ENCODE results near the gene KMT2B. TPM values are rescaled to one million over a fixed set of nuclear protein-coding genes. Genes with fewer than 3 reads are reported as not detected.

Gene KMT2B
- total and polyA plus RNA-seq, 2 donors (not counting 1 experiment from before 2014, with no cell fraction given), result 85.6 to 96.9 TPM

DNA sequence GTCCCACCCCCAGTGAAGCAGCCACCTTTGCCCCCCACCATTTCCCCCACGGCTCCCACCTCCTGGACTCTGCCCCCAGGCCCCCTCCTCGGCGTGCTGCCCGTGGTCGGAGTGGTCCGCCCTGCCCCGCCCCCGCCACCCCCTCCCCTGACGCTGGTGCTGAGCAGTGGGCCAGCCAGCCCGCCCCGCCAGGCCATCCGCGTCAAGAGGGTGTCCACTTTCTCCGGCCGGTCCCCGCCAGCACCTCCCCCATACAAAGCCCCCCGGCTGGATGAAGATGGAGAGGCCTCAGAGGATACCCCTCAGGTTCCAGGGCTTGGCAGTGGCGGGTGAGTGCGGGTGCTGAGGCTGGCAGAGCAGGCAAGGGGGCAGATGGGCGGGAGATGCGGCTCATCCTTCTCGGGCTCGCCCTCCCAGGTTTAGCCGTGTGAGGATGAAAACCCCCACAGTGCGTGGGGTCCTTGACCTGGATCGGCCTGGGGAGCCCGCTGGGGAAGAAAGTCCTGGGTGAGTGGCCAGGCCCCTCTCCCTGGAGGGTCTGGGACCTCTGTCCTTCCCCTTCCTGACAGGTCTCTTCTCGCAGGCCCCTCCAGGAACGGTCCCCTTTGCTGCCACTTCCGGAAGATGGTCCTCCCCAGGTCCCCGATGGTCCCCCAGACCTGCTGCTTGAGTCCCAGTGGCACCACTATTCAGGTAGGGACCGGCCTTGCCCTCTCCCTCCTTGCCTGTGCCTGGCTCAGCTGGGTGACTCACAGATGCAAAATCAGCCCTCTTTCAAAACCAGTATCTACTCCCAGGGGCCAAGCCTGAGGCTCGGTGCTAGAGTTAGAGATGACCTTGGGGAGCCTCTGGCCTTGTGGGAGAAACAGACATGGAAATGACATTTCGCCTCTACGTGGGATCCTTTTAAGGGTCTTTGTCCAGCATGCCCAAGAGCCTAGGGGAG is 15.7 kb downstream of the KMT2B start:
- Histone ChIP-seq H3K9ac (ENCODE audit: low read length) (no peak overlapping the region), H3K79me2 (ENCODE audit: control insufficient read depth, insufficient read depth, low read length) (peaks cover 37% of the 10 kb centered on the region), H2AFZ (ENCODE audit: insufficient read depth, low read depth, low read length, poor library complexity, severe bottlenecking) (no peak overlapping the region), H4K20me1 (ENCODE audit: control insufficient read depth, insufficient read depth, low read length, poor library complexity, severe bottlenecking) (peaks cover 42% of the 10 kb centered on the region), H3K27me3 (replicated peaks in 1 of 4; ENCODE audit: control extremely low read depth in 1 of 4, control insufficient read depth in 3 of 4, insufficient read depth in 4 of 4, low read length in 3 of 4) (no peaks in the 10 kb centered on the region), H3K9me3 (ENCODE audit: control extremely low read depth in 1 of 3, control insufficient read depth in 2 of 3, insufficient read depth in 1 of 3, low read length in 2 of 3) (no peaks in the 10 kb centered on the region), H3K4me2 (replicated peaks; ENCODE audit: low read depth, low read length, poor library complexity, severe bottlenecking) (no peak overlapping the region), H3K4me3 (ENCODE audit: control extremely low read depth in 1 of 5, extremely low read depth in 1 of 5, insufficient read depth in 1 of 5, low read depth in 2 of 5, low read length in 4 of 5) (no peak overlapping the region), H3K4me1 (ENCODE audit: control insufficient read depth in 2 of 2, insufficient read depth in 2 of 2, low read length in 2 of 2) (peaks cover 7 to 15% of the 10 kb centered on the region in 2 donors), H3K36me3 (replicated peaks in 1 of 2; ENCODE audit: control extremely low read depth in 1 of 2, control insufficient read depth in 1 of 2, extremely low read depth in 1 of 2, insufficient read depth in 2 of 2, low read length in 1 of 2) (peaks cover 5 to 82% of the 10 kb centered on the region in 2 experiments), H3K27ac (ENCODE audit: low read length in 2 of 2) (no peak overlapping the region)
- ATAC-seq (ENCODE audit: low read depth) (no peak), DNase-seq (no peak)
- H3K27ac Mint-ChIP-seq, result peak overlapping the region; percentile 29
- WGBS (ENCODE audit: insufficient coverage), result 92% methylated on average over 12 of the region's 35 CpGs
- H3K9me3 Mint-ChIP-seq (ENCODE audit: insufficient read depth), result no peaks in the 10 kb centered on the region
- no peak for TF ChIP-seq EZH2 (IDR thresholded peaks at IDR 0.05; ENCODE audit: borderline replicate concordance, insufficient read depth, low read depth, low read length, poor library complexity, severe bottlenecking)
- TF ChIP-seq, protein P1, sequence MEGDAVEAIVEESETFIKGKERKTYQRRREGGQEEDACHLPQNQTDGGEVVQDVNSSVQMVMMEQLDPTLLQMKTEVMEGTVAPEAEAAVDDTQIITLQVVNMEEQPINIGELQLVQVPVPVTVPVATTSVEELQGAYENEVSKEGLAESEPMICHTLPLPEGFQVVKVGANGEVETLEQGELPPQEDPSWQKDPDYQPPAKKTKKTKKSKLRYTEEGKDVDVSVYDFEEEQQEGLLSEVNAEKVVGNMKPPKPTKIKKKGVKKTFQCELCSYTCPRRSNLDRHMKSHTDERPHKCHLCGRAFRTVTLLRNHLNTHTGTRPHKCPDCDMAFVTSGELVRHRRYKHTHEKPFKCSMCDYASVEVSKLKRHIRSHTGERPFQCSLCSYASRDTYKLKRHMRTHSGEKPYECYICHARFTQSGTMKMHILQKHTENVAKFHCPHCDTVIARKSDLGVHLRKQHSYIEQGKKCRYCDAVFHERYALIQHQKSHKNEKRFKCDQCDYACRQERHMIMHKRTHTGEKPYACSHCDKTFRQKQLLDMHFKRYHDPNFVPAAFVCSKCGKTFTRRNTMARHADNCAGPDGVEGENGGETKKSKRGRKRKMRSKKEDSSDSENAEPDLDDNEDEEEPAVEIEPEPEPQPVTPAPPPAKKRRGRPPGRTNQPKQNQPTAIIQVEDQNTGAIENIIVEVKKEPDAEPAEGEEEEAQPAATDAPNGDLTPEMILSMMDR (IDR thresholded peaks at IDR 0.05), result no peak
- CTCF ChIA-PET, result no interaction called here
- no peaks in the 10 kb centered on the region for H3K27me3 Mint-ChIP-seq
- H3K4me1 Mint-ChIP-seq, result peaks cover 22% of the 10 kb centered on the region
- intact Hi-C loops (cut with micrococcal nuclease), result no loop called here
- no peak overlapping the region for H3K4me3 Mint-ChIP-seq
- POLR2A ChIA-PET, result no interaction called here

DNA sequence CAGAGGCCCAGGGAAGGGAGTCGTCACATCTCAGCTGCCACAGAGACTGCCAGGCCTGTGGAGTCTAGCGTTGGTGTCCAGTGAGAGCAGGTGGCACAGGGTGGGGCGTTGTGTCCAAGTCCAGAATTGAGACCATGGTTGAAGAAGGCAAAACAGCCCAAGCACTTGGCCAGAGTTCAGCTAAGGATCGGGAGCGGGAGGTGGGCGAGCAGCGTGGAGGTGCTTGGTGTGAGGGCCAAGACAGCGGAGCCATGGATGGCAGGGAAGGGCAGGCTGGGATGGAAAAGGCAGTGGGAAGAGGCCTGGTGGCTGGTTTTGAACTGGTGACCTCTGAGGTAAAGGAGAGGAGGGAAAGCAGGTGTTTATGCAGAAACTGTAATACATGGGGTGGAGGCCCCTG is 16.5 kb downstream of the KMT2B start:
- H3K9ac ChIP-seq (ENCODE audit: low read length), result no peak overlapping the region
- peak overlapping the region; percentile 13 for H3K27ac Mint-ChIP-seq

More for the DNA sequence above, 16.5 kb downstream of the KMT2B start:
- Mint-ChIP-seq H3K27me3 (no peaks in the 10 kb centered on the region), H3K9me3 (ENCODE audit: insufficient read depth) (no peaks in the 10 kb centered on the region), H3K4me1 (peaks cover 28% of the 10 kb centered on the region), H3K4me3 (no peak overlapping the region)
- CTCF ChIA-PET, result no interaction called here
- no peaks in the 10 kb centered on the region for H3K9me3 ChIP-seq (ENCODE audit: control extremely low read depth in 1 of 3, control insufficient read depth in 2 of 3, insufficient read depth in 1 of 3, low read length in 2 of 3)
- H3K4me3 ChIP-seq (ENCODE audit: control extremely low read depth in 1 of 5, extremely low read depth in 1 of 5, insufficient read depth in 1 of 5, low read depth in 2 of 5, low read length in 4 of 5), result no peak overlapping the region
- no peak overlapping the region for H2AFZ ChIP-seq (ENCODE audit: insufficient read depth, low read depth, low read length, poor library complexity, severe bottlenecking)
- POLR2A ChIA-PET, result no interaction called here
- peaks cover 2 to 82% of the 10 kb centered on the region in 2 experiments for H3K36me3 ChIP-seq (replicated peaks in 1 of 2; ENCODE audit: control extremely low read depth in 1 of 2, control insufficient read depth in 1 of 2, extremely low read depth in 1 of 2, insufficient read depth in 2 of 2, low read length in 1 of 2)
- WGBS (ENCODE audit: insufficient coverage), result 98% methylated on average over 8 of the region's 8 CpGs
- no peak overlapping the region for H3K4me2 ChIP-seq (replicated peaks; ENCODE audit: low read depth, low read length, poor library complexity, severe bottlenecking)
- peaks cover 7 to 15% of the 10 kb centered on the region in 2 donors for H3K4me1 ChIP-seq (ENCODE audit: control insufficient read depth in 2 of 2, insufficient read depth in 2 of 2, low read length in 2 of 2)
- H3K79me2 ChIP-seq (ENCODE audit: control insufficient read depth, insufficient read depth, low read length), result peaks cover 33% of the 10 kb centered on the region
- H4K20me1 ChIP-seq (ENCODE audit: control insufficient read depth, insufficient read depth, low read length, poor library complexity, severe bottlenecking), result peaks cover 48% of the 10 kb centered on the region
- DNase-seq (no peak), ATAC-seq (ENCODE audit: low read depth) (no peak)
- H3K27ac ChIP-seq (ENCODE audit: low read length in 2 of 2), result no peak overlapping the region
- TF ChIP-seq EZH2 (IDR thresholded peaks at IDR 0.05; ENCODE audit: borderline replicate concordance, insufficient read depth, low read depth, low read length, poor library complexity, severe bottlenecking), result no peak
- TF ChIP-seq, protein P1 (IDR thresholded peaks at IDR 0.05), result no peak
- H3K27me3 ChIP-seq (replicated peaks in 1 of 4; ENCODE audit: control extremely low read depth in 1 of 4, control insufficient read depth in 3 of 4, insufficient read depth in 4 of 4, low read length in 3 of 4), result no peaks in the 10 kb centered on the region
- intact Hi-C loops (cut with micrococcal nuclease), result no loop called here
